ENCODE results near the gene IRGQ.

Gene IRGQ

GRCh38 chr19:43544077-43544476, 51.9 kb downstream of the IRGQ start:
- DNase-seq (ENCODE audit: low read depth) = no peak

GRCh38 chr19:43541920-43542650, 53.8 kb downstream of the IRGQ start:
- no peak for DNase-seq (ENCODE audit: low read depth)

DNA sequence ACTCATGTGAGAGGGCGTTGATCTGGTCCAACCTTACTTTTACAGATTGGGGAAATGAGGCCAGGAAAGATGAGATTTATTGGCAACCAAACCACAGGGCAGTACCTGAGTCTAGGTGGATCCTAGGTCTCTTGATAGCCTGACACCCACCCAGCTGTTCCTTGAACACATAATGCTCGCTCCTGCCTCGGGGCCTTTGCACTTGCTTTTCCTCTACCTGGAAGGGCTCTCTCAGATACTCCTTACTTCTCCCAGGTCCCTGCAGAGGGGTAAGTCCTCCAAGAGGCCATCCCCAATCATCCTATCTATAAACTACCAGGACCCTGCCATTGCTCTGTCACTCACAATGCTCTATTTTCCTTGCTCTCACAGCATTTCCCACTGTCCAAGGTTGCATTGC, 55.6 kb downstream of the IRGQ start:
- DNase-seq (ENCODE audit: low read depth) = no peak

DNA sequence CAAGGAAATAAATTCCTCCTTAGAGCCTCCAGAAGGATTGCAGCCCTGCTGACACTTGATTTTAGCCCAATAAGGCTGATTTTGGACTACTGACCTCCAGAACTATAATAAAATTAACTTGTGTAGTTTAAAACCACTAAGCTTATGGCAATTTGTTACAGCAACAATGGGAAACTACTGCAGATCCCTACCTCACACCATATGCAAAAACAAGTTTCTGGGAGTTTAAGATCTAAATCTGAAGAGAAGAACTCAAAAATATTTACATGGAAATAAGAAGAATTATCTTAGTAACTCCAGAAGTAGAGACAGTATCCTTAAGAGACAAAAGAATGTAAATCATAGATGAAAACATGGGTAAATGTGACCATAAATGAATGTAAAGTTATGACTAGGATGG, 57.0 kb downstream of the IRGQ start:
- no peak for DNase-seq (ENCODE audit: low read depth)

GRCh38 chr19:43534816-43535761, 60.8 kb downstream of the IRGQ start:
- no peak for DNase-seq (ENCODE audit: low read depth)

Measured in GM04503 (cell line).